ENCODE data around the gene RBBP8.

The RBBP8 gene

GRCh38 chr18:22985250-22985649 is 52.1 kb downstream of the RBBP8 start:
- no peak overlapping the region for H3K27ac ChIP-seq
- H3K4me3 ChIP-seq: no peak overlapping the region

DNA sequence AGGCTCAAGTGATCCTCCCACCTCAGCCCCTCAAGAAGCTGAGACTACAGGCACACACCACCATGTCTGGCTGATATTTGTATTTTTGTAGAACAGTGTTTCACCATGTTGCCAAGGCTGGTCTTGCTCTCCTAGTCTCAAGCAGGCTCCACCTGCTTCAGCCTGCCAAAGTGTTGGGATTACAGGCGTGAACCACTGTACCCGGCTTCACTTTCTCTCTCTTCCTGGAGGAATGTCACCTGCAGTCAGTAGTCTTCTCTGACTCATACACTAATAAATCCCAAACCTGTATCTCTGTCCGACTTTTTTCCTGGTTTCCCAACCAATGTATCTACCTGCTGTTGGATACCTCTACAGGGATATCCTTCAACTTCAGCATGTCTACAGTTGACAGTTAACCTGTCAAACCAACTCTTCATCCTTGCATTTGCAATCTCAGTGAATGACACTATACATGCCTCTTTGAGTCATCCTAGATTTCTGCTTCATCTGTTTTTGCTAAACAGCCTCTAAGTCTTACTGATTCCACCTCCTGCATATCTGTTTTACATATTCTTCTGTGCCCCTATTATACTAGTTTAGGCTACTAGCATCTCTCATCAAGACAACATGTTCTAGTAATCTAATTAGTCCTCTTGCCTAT is 54.5 kb downstream of the RBBP8 start:
- Histone ChIP-seq H3K4me3 (no peak overlapping the region), H3K27ac (no peak overlapping the region)

DNA sequence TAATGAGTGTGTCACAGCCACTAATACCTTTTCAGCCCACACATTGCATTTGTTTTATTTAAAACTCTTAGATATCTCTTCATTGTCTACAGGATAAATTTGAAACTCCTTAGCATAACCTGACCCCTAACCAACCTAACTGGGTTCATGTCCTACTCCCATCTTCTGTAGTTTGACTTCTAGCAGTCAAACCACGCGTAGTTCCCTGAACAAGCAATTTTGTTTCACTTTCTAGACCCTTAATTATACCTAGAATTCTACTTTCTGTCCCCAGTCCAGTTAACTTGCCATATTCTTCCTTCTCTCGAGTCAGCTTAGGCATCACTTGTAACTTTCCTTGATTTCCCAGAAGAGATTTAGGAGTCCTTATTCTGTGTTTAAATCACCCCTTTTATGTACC is 55.1 kb downstream of the RBBP8 start:
- no peak overlapping the region for H3K27ac ChIP-seq
- no peak overlapping the region for H3K4me3 ChIP-seq

- H3K4me3 ChIP-seq: no peak overlapping the region
- no peak overlapping the region for H3K27ac ChIP-seq
Observed at GRCh38 chr18:22998344-22998743, 65.2 kb downstream of the RBBP8 start.

DNA sequence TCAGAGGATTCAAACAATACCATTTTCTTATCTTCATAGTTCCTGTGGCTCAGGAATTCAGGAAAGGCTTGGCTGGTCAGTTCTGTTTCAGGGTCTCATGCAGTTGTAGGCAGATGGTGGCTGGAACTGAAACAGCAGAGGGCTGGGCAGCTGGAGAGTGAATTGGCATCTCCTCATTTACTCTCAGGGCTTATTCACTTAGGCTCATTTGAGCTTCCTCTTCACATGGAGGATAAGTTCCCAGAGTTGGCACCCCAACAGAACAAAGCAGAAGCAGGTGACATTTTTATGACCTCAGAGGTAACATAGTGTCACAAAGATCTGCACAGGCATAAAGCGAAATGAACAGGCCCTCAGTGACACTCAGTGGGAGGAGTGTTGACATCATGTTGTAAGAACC is 66.1 kb downstream of the RBBP8 start:
- Histone ChIP-seq H3K27ac (no peak overlapping the region), H3K4me3 (no peak overlapping the region)

- Histone ChIP-seq H3K4me3 (no peak overlapping the region), H3K27ac (no peak overlapping the region)
Observed at GRCh38 chr18:22999647-23000046, 66.5 kb downstream of the RBBP8 start.

GRCh38 chr18:23003289-23003688 is 70.2 kb downstream of the RBBP8 start:
- H3K27ac ChIP-seq: no peak overlapping the region
- H3K4me3 ChIP-seq: no peak overlapping the region

- H3K27ac ChIP-seq: no peak overlapping the region
- H3K4me3 ChIP-seq: no peak overlapping the region
Observed at GRCh38 chr18:23012249-23012648, 79.1 kb downstream of the RBBP8 start.

DNA sequence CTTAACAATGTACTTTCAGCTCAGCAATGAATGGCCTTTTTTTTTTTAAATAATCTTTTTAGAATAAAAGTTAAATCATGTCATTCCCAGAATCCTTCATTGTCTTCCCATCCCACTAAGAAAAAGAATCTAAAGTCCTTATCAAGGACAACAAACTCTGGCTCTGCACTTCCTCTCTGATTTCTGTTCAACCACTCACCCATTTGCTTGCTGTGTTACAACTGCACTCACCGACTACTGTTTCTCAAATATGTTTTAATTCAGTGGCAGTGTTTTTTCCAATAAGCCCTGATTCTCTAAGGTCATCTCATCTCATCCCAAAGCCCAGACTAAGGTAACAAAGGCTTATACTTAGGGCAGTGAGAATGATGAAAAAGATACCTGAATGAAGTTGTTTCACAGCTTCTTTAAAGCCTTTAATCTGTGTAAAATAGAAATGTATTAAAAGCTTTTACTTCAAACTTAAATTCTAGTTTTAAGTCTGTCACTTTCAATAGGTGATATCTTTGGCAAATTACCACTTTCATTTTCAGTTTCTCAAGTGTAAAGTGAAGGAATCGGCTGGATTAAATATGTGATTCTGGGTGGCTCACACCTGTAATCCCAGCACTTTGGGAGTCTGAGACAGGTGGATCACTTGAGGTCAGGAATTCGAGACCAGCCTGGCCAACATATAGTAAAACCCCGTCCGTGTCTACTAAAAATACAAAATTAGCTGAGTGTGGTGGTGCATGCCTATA is 87.6 kb downstream of the RBBP8 start:
- peak overlapping the region in 1 of 21 experiments; percentile 5 for H3K27ac ChIP-seq
- H3K4me3 ChIP-seq: no peak overlapping the region

- no peak overlapping the region for H3K4me3 ChIP-seq
- no peak overlapping the region for H3K27ac ChIP-seq
Observed at GRCh38 chr18:23021623-23022022, 88.5 kb downstream of the RBBP8 start.

GRCh38 chr18:23032030-23032582 is 99.0 kb downstream of the RBBP8 start:
- H3K4me3 ChIP-seq: no peak overlapping the region
- H3K27ac ChIP-seq: peak overlapping the region in 3 of 21 experiments; percentile 15 to 18 (median 16)

- no peak overlapping the region for H3K4me3 ChIP-seq
- no peak overlapping the region for H3K27ac ChIP-seq
Observed at GRCh38 chr18:23033056-23033455, 99.9 kb downstream of the RBBP8 start.

- Histone ChIP-seq H3K4me3 (no peak overlapping the region), H3K27ac (no peak overlapping the region)
Observed at GRCh38 chr18:23036660-23037201, 103.6 kb downstream of the RBBP8 start.

- Histone ChIP-seq H3K27ac (no peak overlapping the region), H3K4me3 (no peak overlapping the region)
Observed at GRCh38 chr18:23037646-23038045, 104.5 kb downstream of the RBBP8 start.

DNA sequence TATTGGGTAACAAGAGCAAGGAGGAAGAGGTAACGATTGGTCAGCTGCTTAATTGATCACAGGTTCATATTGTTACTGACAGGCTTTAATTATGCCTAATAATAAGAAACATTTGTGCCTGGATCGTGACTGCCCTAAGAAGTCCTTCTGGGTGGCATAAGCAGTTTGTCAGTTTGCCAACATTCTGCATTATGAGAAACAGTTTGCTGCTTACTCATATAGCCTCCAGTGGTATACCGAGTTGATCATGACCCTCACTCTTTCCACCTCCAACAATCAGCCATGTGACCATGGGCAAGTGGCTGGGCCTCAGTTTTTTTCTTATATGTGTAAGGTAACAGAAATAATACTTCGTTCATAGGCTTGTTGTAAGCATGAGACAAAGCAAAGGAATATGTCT is 105.6 kb downstream of the RBBP8 start:
- no peak overlapping the region for H3K27ac ChIP-seq
- H3K4me3 ChIP-seq: no peak overlapping the region

DNA sequence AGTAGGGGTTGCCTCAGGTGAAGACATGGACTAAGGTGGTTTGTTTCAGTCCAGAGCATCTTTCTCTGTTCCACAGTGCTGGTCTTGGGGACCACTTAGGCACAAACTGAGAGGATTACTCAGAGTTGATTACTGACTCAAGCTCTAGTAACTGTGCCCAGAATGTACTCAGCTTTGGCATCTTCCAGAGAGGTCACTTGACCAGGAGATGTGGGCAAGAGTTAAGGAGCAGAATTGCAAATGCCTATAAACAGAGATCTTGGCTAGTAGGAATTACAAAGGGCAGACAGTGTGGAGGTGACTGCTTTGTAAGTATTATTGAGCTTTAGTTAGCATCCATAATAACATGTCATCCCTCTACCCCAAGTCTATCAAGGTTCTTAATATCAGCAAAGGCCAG is 109.0 kb downstream of the RBBP8 start:
- H3K27ac ChIP-seq: no peak overlapping the region

DNA sequence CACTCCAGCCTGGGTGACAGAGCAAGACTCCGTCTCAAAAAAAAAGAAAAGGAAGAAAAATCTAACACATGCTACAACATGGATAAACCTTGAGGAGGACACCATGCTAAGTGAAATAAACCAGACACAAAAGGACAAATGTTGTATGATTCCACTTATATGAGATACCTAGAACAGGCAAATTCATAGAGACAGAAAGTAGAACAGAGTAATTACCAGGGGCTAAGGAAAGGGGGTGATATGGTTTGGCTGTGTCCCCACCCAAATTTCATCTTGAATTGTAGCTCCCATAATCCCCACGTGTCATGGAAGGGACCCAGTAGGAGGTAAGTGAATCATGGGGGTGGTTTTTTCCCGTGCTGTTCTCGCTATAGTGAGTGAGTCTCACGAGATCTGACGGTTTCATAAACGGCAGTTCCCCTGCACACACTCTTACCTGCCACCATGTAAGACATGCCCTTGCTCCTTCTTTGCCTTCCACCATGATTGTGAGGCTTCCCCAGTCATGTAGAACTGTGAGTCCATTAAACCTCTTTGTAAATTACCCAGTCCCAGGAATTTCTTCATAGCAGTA is 110.8 kb downstream of the RBBP8 start:
- no peak overlapping the region for H3K4me3 ChIP-seq
- H3K27ac ChIP-seq: no peak overlapping the region

More for the DNA sequence above, 109.0 kb downstream of the RBBP8 start:
- no peak overlapping the region for H3K4me3 ChIP-seq

GRCh38 chr18:23049698-23050373 is 116.7 kb downstream of the RBBP8 start:
- H3K27ac ChIP-seq: no peak overlapping the region
- no peak overlapping the region for H3K4me3 ChIP-seq

GRCh38 chr18:23053776-23054457 is 120.8 kb downstream of the RBBP8 start:
- H3K4me3 ChIP-seq: no peak overlapping the region
- H3K27ac ChIP-seq: no peak overlapping the region

GRCh38 chr18:23054553-23054952 is 121.4 kb downstream of the RBBP8 start:
- no peak overlapping the region for H3K4me3 ChIP-seq
- no peak overlapping the region for H3K27ac ChIP-seq
